Astrocyte (in vitro differentiated cells and primary cell): ENCODE results near the gene CABP2. TPM values are rescaled to one million over a fixed set of nuclear protein-coding genes. Genes with fewer than 3 reads are reported as not detected.

Source experiments
- DNase-seq: peaks from one replicate; pipeline ENCODE4 v3.0.0-alpha.2; 2010; ENCODE audit warnings: low read depth
- FAIRE-seq: peaks from 2 replicates; lab custom pipeline; 2011; peaks lifted over from hg19 to GRCh38; lab: Jason Lieb, UNC
- H2AFZ ChIP-seq: 2 replicates; pipeline ENCODE4 v1.6.0; 2012; ENCODE audit warnings: low read depth, low read length, inconsistent platforms
- H3K27ac ChIP-seq: 2 replicates; pipeline ENCODE4 v1.5.1; 2011; ENCODE audit warnings: low read depth, low read length, inconsistent platforms
- H3K27me3 ChIP-seq: 2 replicates; pipeline ENCODE4 v1.6.0; 2011; ENCODE audit warnings: low read length, inconsistent platforms; ENCODE audit not compliant: insufficient read depth
- H3K36me3 ChIP-seq: 2 replicates; pipeline ENCODE4 v1.5.1; 2011; ENCODE audit warnings: low read length, inconsistent platforms; ENCODE audit not compliant: insufficient read depth
- H3K4me1 ChIP-seq: 2 replicates; pipeline ENCODE4 v1.5.1; 2011; ENCODE audit warnings: low read length, inconsistent platforms; ENCODE audit not compliant: insufficient read depth
- H3K4me2 ChIP-seq: 2 replicates; pipeline ENCODE4 v1.6.0; 2012; ENCODE audit warnings: low read length, inconsistent platforms
- H3K4me3 ChIP-seq: 2 replicates; pipeline ENCODE4 v1.5.1; 2011; ENCODE audit warnings: low read depth, mild to moderate bottlenecking, low read length, inconsistent platforms; ENCODE audit not compliant: insufficient read depth
- H3K79me2 ChIP-seq: 2 replicates; pipeline ENCODE4 v1.6.0; 2012; ENCODE audit warnings: mild to moderate bottlenecking, low read length, inconsistent platforms; ENCODE audit not compliant: insufficient read depth
- H3K9ac ChIP-seq: 2 replicates; pipeline ENCODE4 v1.6.0; 2012; ENCODE audit warnings: mild to moderate bottlenecking, low read length, inconsistent platforms
- H3K9me3 ChIP-seq: 2 replicates; pipeline ENCODE4 v1.5.1; 2012; ENCODE audit warnings: low read depth, mild to moderate bottlenecking, low read length, inconsistent platforms; ENCODE audit not compliant: insufficient read depth
- H4K20me1 ChIP-seq: 2 replicates; pipeline ENCODE4 v1.6.0; 2012; ENCODE audit warnings: low read length, inconsistent platforms; ENCODE audit not compliant: insufficient read depth
- H3K27ac Mint-ChIP-seq: one replicate; pipeline ENCODE4 v1.8.0; 2021; ENCODE audit warnings: mild to moderate bottlenecking, mixed read lengths; ENCODE audit not compliant: unreplicated experiment
- H3K27me3 Mint-ChIP-seq: one replicate; pipeline ENCODE4 v1.8.0; 2021; ENCODE audit warnings: low read depth, mixed read lengths; ENCODE audit not compliant: unreplicated experiment
- H3K36me3 Mint-ChIP-seq: one replicate; pipeline ENCODE4 v1.8.0; 2021; ENCODE audit warnings: low read depth, mixed read lengths; ENCODE audit not compliant: unreplicated experiment
- H3K4me1 Mint-ChIP-seq: one replicate; pipeline ENCODE4 v1.8.0; 2021; ENCODE audit warnings: low read depth, mixed read lengths; ENCODE audit not compliant: unreplicated experiment
- H3K4me3 Mint-ChIP-seq: one replicate; pipeline ENCODE4 v1.8.0; 2021; ENCODE audit warnings: mild to moderate bottlenecking, moderate library complexity, mixed read lengths; ENCODE audit not compliant: unreplicated experiment
- H3K9me3 Mint-ChIP-seq: one replicate; pipeline ENCODE4 v1.8.0; 2021; ENCODE audit warnings: mild to moderate bottlenecking, mixed read lengths; ENCODE audit not compliant: unreplicated experiment
- EZH2 ChIP-seq: IDR thresholded peaks from 2 replicates; pipeline ENCODE4 v1.6.1; 2012; ENCODE audit warnings: mild to moderate bottlenecking, low read length, inconsistent platforms; ENCODE audit not compliant: insufficient read depth
- total RNA-seq: library from RNA; stranded (reverse); gene quantifications from 2 replicates; pipeline ENCODE4 v1.2.1, GENCODE V29; 2021
- TF ChIP-seq, protein P1 (sequence below): IDR thresholded peaks from 2 replicates; pipeline ENCODE4 v1.5.1; 2011; ENCODE audit warnings: low read depth, mild to moderate bottlenecking, inconsistent platforms, low read length, moderate library complexity; ENCODE audit not compliant: insufficient read depth

Gene CABP2
- total RNA-seq, 1 donor from 2014 or later: not detected

DNA sequence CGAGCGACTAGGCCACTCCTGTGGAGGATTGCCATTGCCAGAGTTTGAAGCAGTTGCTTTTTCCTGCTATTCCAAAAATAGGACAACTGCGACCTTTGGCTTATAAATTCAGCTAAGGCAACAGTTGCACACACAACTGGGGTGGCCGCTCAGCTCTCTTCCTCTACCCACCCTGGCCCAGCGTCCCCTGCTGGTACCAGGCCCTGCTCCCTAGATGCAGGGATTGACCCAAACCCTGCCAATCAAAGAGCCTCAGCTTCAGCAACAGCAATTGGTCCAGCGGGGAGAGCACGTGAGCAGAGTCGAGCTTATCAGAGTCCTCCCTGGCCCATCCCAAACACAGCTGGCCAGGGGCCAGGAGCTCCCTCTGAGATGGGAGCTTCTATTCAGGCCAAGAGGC lies 22.0 kb upstream of the CABP2 start:
- DNase-seq: no peak
- H3K9me3 Mint-ChIP-seq: peaks cover 3% of the 10 kb centered on the region
- no peak overlapping the region for H2AFZ ChIP-seq

DNA sequence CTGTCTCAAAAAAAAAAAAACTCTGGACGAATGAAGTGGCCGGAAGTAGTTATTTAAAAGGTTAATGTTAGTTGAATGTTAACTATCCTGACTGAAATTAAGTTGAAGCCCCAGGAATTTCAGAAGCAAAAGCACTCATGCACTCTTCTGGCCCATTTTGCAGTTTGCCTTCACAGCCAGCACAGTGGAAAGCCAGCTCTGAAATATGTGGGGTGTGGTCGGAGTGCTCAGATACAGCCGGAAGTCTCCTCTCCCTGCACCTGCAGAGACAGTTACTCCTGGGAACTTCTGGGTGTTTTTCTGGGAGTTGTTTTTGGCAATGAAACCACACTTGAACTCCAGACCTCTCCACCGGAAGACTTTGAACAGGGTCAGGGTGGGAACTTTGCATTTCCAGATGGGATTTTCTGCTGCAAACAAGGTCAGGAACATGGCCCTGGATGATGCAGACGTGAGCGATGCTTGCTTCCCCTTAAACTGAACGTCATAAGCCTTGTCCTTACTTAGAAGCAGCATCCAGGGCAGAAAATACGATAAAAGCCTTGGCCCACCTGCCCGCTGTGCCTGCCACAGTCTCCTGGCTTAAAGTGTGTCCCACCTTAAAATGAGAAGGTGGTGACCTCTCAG lies 21.5 kb upstream of the CABP2 start:
- no peak overlapping the region for H3K9ac ChIP-seq
- H3K36me3 ChIP-seq: no peaks in the 10 kb centered on the region
- H3K27ac Mint-ChIP-seq: no peak overlapping the region
- H3K4me2 ChIP-seq: no peak overlapping the region
- no peaks in the 10 kb centered on the region for H3K27me3 ChIP-seq
- no peak overlapping the region for H3K27ac ChIP-seq
- H3K9me3 Mint-ChIP-seq: no peaks in the 10 kb centered on the region
- DNase-seq (no peak), FAIRE-seq (no peak)
- no peaks in the 10 kb centered on the region for H3K4me1 ChIP-seq
- TF ChIP-seq, protein P1, sequence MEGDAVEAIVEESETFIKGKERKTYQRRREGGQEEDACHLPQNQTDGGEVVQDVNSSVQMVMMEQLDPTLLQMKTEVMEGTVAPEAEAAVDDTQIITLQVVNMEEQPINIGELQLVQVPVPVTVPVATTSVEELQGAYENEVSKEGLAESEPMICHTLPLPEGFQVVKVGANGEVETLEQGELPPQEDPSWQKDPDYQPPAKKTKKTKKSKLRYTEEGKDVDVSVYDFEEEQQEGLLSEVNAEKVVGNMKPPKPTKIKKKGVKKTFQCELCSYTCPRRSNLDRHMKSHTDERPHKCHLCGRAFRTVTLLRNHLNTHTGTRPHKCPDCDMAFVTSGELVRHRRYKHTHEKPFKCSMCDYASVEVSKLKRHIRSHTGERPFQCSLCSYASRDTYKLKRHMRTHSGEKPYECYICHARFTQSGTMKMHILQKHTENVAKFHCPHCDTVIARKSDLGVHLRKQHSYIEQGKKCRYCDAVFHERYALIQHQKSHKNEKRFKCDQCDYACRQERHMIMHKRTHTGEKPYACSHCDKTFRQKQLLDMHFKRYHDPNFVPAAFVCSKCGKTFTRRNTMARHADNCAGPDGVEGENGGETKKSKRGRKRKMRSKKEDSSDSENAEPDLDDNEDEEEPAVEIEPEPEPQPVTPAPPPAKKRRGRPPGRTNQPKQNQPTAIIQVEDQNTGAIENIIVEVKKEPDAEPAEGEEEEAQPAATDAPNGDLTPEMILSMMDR: no peak
- no peak for TF ChIP-seq EZH2
- no peaks in the 10 kb centered on the region for H3K79me2 ChIP-seq
- H3K4me3 ChIP-seq: no peak overlapping the region
- H3K4me3 Mint-ChIP-seq: no peak overlapping the region
- peaks cover 2% of the 10 kb centered on the region for H3K36me3 Mint-ChIP-seq
- peaks cover 23% of the 10 kb centered on the region for H3K27me3 Mint-ChIP-seq
- no peaks in the 10 kb centered on the region for H3K9me3 ChIP-seq
- H4K20me1 ChIP-seq: no peaks in the 10 kb centered on the region
- H3K4me1 Mint-ChIP-seq: no peaks in the 10 kb centered on the region
- no peak overlapping the region for H2AFZ ChIP-seq

More for the DNA sequence above, 22.0 kb upstream of the CABP2 start:
- H3K4me3 ChIP-seq: no peak overlapping the region
- H3K27me3 ChIP-seq: no peaks in the 10 kb centered on the region
- H3K79me2 ChIP-seq: no peaks in the 10 kb centered on the region
- Mint-ChIP-seq H3K36me3 (peaks cover 2% of the 10 kb centered on the region), H3K4me1 (no peaks in the 10 kb centered on the region), H3K4me3 (no peak overlapping the region), H3K27ac (no peak overlapping the region), H3K27me3 (peaks cover 23% of the 10 kb centered on the region)
- no peaks in the 10 kb centered on the region for H3K36me3 ChIP-seq
- H3K4me1 ChIP-seq: no peaks in the 10 kb centered on the region
- FAIRE-seq: no peak
- H3K27ac ChIP-seq: no peak overlapping the region
- H3K9ac ChIP-seq: no peak overlapping the region
- H3K9me3 ChIP-seq: no peaks in the 10 kb centered on the region
- no peaks in the 10 kb centered on the region for H4K20me1 ChIP-seq
- H3K4me2 ChIP-seq: no peak overlapping the region
- no peak for TF ChIP-seq EZH2
- TF ChIP-seq, protein P1: no peak

DNA sequence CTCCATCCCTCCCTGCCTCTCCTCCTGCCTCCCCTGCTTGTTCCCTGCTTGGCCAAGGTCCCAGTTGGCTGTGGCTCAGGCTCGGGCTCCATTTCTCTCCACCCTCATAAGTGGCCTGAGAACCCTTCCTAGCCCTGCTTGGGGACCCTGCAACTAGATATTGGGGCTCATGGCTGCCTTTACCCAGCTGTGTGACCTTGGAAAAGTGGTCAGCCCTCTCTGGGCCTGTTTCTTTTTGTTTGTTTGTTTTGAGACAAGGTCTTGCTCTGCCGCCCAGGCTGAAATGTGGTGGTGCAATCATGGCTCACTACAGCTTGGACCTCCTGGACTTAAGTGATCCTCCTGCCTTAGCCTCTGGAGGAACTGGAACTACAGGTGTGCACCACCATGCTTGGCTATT lies 20.3 kb upstream of the CABP2 start:
- H3K27ac Mint-ChIP-seq: no peak overlapping the region
- Histone ChIP-seq H3K27me3 (no peaks in the 10 kb centered on the region), H3K4me2 (no peak overlapping the region), H3K27ac (no peak overlapping the region), H4K20me1 (no peaks in the 10 kb centered on the region), H3K79me2 (no peaks in the 10 kb centered on the region), H3K9ac (no peak overlapping the region), H3K9me3 (no peaks in the 10 kb centered on the region), H2AFZ (no peak overlapping the region), H3K4me1 (no peaks in the 10 kb centered on the region), H3K4me3 (no peak overlapping the region), H3K36me3 (no peaks in the 10 kb centered on the region)
- no peak for DNase-seq
- H3K4me1 Mint-ChIP-seq: no peaks in the 10 kb centered on the region
- peaks cover 23% of the 10 kb centered on the region for H3K27me3 Mint-ChIP-seq
- TF ChIP-seq EZH2: no peak
- TF ChIP-seq, protein P1: no peak
- H3K4me3 Mint-ChIP-seq: no peak overlapping the region
- H3K9me3 Mint-ChIP-seq: no peaks in the 10 kb centered on the region
- peaks cover 2% of the 10 kb centered on the region for H3K36me3 Mint-ChIP-seq
- FAIRE-seq: no peak
